ENCODE measurements around the gene IRGQ.

- TF ChIP-seq CTCF (IDR thresholded peaks at IDR 0.05; ENCODE audit: low read length), result no peak
- no peak for TF ChIP-seq EZH2 (IDR thresholded peaks at IDR 0.05; ENCODE audit: borderline replicate concordance, low read length)
Measured at GRCh38 chr19:43605875-43606568, 10.1 kb upstream of the IRGQ start.

All from OCI-LY1 (cell line).